K562 (cell line): Measurements from ENCODE around the gene ZNF407. TPM values are rescaled to one million over a fixed set of nuclear protein-coding genes. Genes with fewer than 3 reads are reported as not detected.

Experiments used
- ATAC-seq: fragments of 200-7000 bp; cut with Tn5 transposase; 3 replicates; pipeline ENCODE4 v1.9.1; 2020; ENCODE audit warnings: moderate library complexity
- BruUV-seq: library from RNA; stranded (reverse); fragments of 400-500 nt; replicated peaks from 2 replicates; lab custom pipeline; 2021; lab: Mats Ljungman, UMichigan
- CTCF ChIA-PET: fragments of 300-600 bp; formaldehyde crosslinking; extraction: SDS; loops from one replicate; lab custom pipeline; 2021; ENCODE audit warnings: low intra/inter-chr PET ratio; lab: Yijun Ruan, JAX
- POLR2A ChIA-PET: fragments of 300-600, 350-650 bp; sonication (Branson Sonifier 250); formaldehyde crosslinking; extraction: SDS; loops from one replicate; lab custom pipeline; 2021; ENCODE audit warnings: antibody characterized with exemption, inconsistent platforms; lab: Yijun Ruan, JAX
- DNase-seq, 4 experiments: peaks; one replicate each; pipeline versions ENCODE4 v3.0.0 to v3.0.0-alpha.2; 2011 to 2018; ENCODE audit warnings: low spot score in 3 of 4, mixed read lengths in 3 of 4; ENCODE audit errors: extremely low read depth in 1 of 4
- FAIRE-seq: peaks from 2 replicates; lab custom pipeline; 2011; peaks lifted over from hg19 to GRCh38; lab: Jason Lieb, UNC
- H2AFZ ChIP-seq: 2 replicates; pipeline ENCODE4 v1.6.0; 2011; ENCODE audit warnings: low read depth, low read length, control low read depth, inconsistent platforms
- H3K27ac ChIP-seq: fragments of 200-600 bp; 3 replicates; pipeline ENCODE4 v1.8.0; 2011; ENCODE audit warnings: low read depth, mild to moderate bottlenecking, control low read depth, inconsistent platforms, low read length, moderate library complexity, mixed read lengths; ENCODE audit errors: extremely low read depth
- H3K27me3 ChIP-seq, 2 experiments: fragments of 300-600 bp in 1 of 2; 2 replicates in 1 of 2; 3 replicates in 1 of 2; pipeline versions ENCODE4 v1.6.0 to v1.8.0; 2011; ENCODE audit warnings: inconsistent platforms in 2 of 2, low read length in 2 of 2, mild to moderate bottlenecking in 1 of 2, mixed read lengths in 1 of 2, moderate library complexity in 1 of 2; ENCODE audit not compliant: control insufficient read depth in 2 of 2, insufficient read depth in 2 of 2
- H3K36me3 ChIP-seq: fragments of 300-600 bp; 3 replicates; pipeline ENCODE4 v1.8.0; 2011; ENCODE audit warnings: mild to moderate bottlenecking, low read length, inconsistent platforms; ENCODE audit not compliant: control insufficient read depth, insufficient read depth
- H3K4me1 ChIP-seq, 2 experiments: fragments of 200-600 bp in 1 of 2; replicated peaks in 1 of 2; 2 replicates in 1 of 2; 3 replicates in 1 of 2; pipeline versions ENCODE4 v1.5.1 to v1.8.0; 2011; ENCODE audit warnings: inconsistent platforms in 2 of 2, low read length in 2 of 2, mild to moderate bottlenecking in 1 of 2, mixed read lengths in 1 of 2, moderate library complexity in 1 of 2; ENCODE audit not compliant: control insufficient read depth in 2 of 2, insufficient read depth in 2 of 2
- H3K4me2 ChIP-seq: 2 replicates; pipeline ENCODE4 v1.6.1; 2011; ENCODE audit warnings: low read length, control low read depth, inconsistent platforms, mixed read lengths; ENCODE audit not compliant: insufficient read depth
- H3K4me3 ChIP-seq: fragments of 200-600 bp; sonication (generic), shearing (Covaris generic); 2 replicates; pipeline ENCODE4 v1.5.1; 2016; ENCODE audit warnings: control low read depth, inconsistent platforms
- H3K79me2 ChIP-seq: fragments of 200-600 bp; 3 replicates; pipeline ENCODE4 v1.8.0; 2011; ENCODE audit warnings: low read length, inconsistent platforms; ENCODE audit not compliant: control insufficient read depth, insufficient read depth
- H3K9ac ChIP-seq, 2 experiments: 2 replicates each; pipeline versions ENCODE4 v1.6.0 to v1.6.1; 2011; ENCODE audit warnings: low read depth in 2 of 2, low read length in 2 of 2, control low read depth in 1 of 2, inconsistent platforms in 1 of 2, mild to moderate bottlenecking in 1 of 2, mixed read lengths in 1 of 2; ENCODE audit not compliant: insufficient read depth in 1 of 2
- H3K9me1 ChIP-seq: one replicate; pipeline ENCODE4 v1.6.0; 2011; ENCODE audit warnings: inconsistent platforms, mild to moderate bottlenecking, low read length, moderate library complexity; ENCODE audit not compliant: control insufficient read depth, insufficient read depth
- H3K9me3 ChIP-seq: replicated peaks from 2 replicates; pipeline ENCODE4 v1.5.1; 2011; ENCODE audit warnings: low read depth, low read length, inconsistent platforms; ENCODE audit not compliant: control insufficient read depth, insufficient read depth
- H4K20me1 ChIP-seq: replicated peaks from 2 replicates; pipeline ENCODE4 v1.6.1; 2011; ENCODE audit warnings: low read length, inconsistent platforms, mixed read lengths; ENCODE audit not compliant: control insufficient read depth, insufficient read depth
- FOXA1 ChIP-seq: fragments of 450-650 bp; IDR thresholded peaks from 2 replicates; pipeline ENCODE4 v1.6.1; 2016; ENCODE audit warnings: mild to moderate bottlenecking, borderline replicate concordance
- HLTF ChIP-seq: fragments of 450-650 bp; IDR thresholded peaks from 2 replicates; pipeline ENCODE4 v1.6.1; 2016
- KLF16 ChIP-seq: IDR thresholded peaks from 2 replicates; pipeline ENCODE4 v1.6.1; 2016; ENCODE audit warnings: antibody characterized with exemption
- MXI1 ChIP-seq: IDR thresholded peaks from 2 replicates; pipeline ENCODE4 v1.6.1; 2011; ENCODE audit warnings: low read depth, mild to moderate bottlenecking, improper control_type of control experiment, low read length
- POU5F1 ChIP-seq: fragments of 150-350 bp; IDR thresholded peaks from 2 replicates; pipeline ENCODE4 v1.6.1; 2014; ENCODE audit warnings: borderline replicate concordance, low read length, low read depth, mild to moderate bottlenecking; ENCODE audit not compliant: partially characterized antibody
- RFX7 ChIP-seq: fragments of 250-450 bp; sonication (Bioruptor Pico); IDR thresholded peaks from 2 replicates; pipeline ENCODE4 v1.5.1; 2021; ENCODE audit warnings: mild to moderate bottlenecking
- TBL1XR1 ChIP-seq, 2 experiments: IDR thresholded peaks; 2 replicates each; pipeline ENCODE4 v1.6.1; 2012; ENCODE audit warnings: improper control_type of control experiment in 2 of 2, low read length in 2 of 2, mild to moderate bottlenecking in 1 of 2
- TCF3 ChIP-seq: sonication (generic); formaldehyde crosslinking; IDR thresholded peaks from 2 replicates; pipeline ENCODE4 v1.4.0; 2020; ENCODE audit warnings: mild to moderate bottlenecking, missing genetic modification reagents
- ZNF589 ChIP-seq: fragments of 200-800 bp; sonication (Bioruptor generic); IDR thresholded peaks from 2 replicates; pipeline ENCODE4 v1.6.1; 2016; ENCODE audit warnings: low read depth, missing genetic modification characterization, missing compliant biosample characterization
- WGBS: fragments of 100-300 bp; shearing (Covaris generic); methylation state at CpG from one replicate; pipeline ENCODE4 v1.1.6; 2016; ENCODE audit warnings: low coverage, mixed read lengths; ENCODE audit not compliant: insufficient coverage; ENCODE audit errors: missing lambda C conversion rate; 5-methylcytosine and 5-hydroxymethylcytosine counted together
- in situ Hi-C: fragments of 300-500 bp; cut with MboI; formaldehyde crosslinking; loops from 4 replicates; pipeline ENCODE4 v1.15.0; 2018; ENCODE audit warnings: inconsistent platforms, mixed read lengths
- intact Hi-C: fragments of 100-400 bp; cut with micrococcal nuclease; formaldehyde crosslinking; loops from 2 replicates; pipeline ENCODE4 v1.14.2; 2022
- polyA plus RNA-seq, 8 experiments: library from polyadenylated mRNA; depleted of rRNA in 4 of 8; stranded (reverse) in 5 of 8; unstranded in 3 of 8; fragments of >200 nt; fragmentation: Nextera tagmentation in 2 of 8; fragmentation: Illumina TruSeq in 1 of 8; extraction: Ambion mirVana in 2 of 8; extraction: Trizol in 1 of 8; gene quantifications; 2 replicates each; pipeline versions ENCODE4 v1.2.1 to v1.2.3, GENCODE V29; 2011 to 2014; ENCODE audit warnings: inconsistent platforms in 1 of 8, missing spikeins in 1 of 8
- total RNA-seq, 7 experiments: library from RNA; depleted of rRNA in 6 of 7; stranded (reverse); fragments of >200 nt in 6 of 7; fragmentation: Illumina TruSeq in 2 of 7; extraction: Trizol in 2 of 7; gene quantifications; 2 replicates each; pipeline versions ENCODE4 v1.2.1 to v1.2.3, GENCODE V29; 2011 to 2021; ENCODE audit warnings: low replicate concordance in 1 of 7
- TF ChIP-seq, protein P1 (sequence below): fragments of 450-650 bp; IDR thresholded peaks from one replicate; pipeline ENCODE4 v1.6.1; 2018; ENCODE audit warnings: mild to moderate bottlenecking, moderate library complexity; ENCODE audit not compliant: partially characterized antibody
- TF ChIP-seq, protein P2 (sequence below): sonication (generic); formaldehyde crosslinking; IDR thresholded peaks from 2 replicates; pipeline ENCODE4 v1.8.0; 2022; ENCODE audit warnings: mild to moderate bottlenecking, missing genetic modification reagents, borderline replicate concordance
- TF ChIP-seq, protein P3 (sequence below): fragments of 250-450 bp; sonication (Bioruptor Pico); IDR thresholded peaks from 2 replicates; pipeline ENCODE4 v1.4.0; 2020; ENCODE audit warnings: mild to moderate bottlenecking
- TF ChIP-seq, protein P4 (sequence below): sonication (generic); formaldehyde crosslinking; IDR thresholded peaks from 2 replicates; pipeline ENCODE4 v1.4.0; 2020; ENCODE audit warnings: mild to moderate bottlenecking, missing genetic modification reagents

ZNF407 gene
- total and polyA plus RNA-seq, 9 of the 15 experiments (the other 6 are each of a cell fraction or from before 2014, with no cell fraction given), result 0.21 to 5.4 (median 2.3) TPM

DNA sequence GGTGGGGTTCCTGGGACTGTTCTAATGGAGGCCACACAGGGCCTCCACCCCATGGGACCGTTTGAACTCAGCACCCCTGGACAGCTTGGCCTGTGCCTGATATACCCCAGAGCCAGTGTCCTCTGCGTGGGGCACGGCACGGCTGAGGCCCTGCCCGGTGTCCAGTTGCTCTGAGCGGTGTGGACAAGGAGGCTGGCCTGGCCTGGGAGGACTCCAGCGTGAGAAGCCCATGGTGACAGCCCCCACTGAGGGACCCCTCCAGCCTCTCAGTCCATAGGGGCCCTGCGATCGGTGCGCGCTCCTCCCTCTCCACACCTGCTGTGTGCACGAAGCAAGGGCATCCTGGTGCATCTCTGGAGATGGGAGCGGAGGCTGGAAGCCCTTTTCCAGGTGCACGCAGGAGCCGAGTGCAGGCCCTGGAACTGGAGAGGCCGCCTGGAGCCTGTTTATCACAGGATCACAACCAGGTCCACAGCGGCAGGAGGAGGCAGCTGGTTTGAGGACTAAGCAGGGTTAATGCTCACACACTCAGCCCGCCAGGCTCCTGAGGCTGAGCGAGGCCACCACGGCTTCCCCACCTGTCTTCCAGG is 491.0 kb downstream of the ZNF407 start:
- Histone ChIP-seq H3K36me3 (no peaks in the 10 kb centered on the region), H3K27me3 (peaks cover 0 to 12% of the 10 kb centered on the region in 2 experiments; a peak in 2 of 5 replicates), H3K27ac (no peak overlapping the region), H3K4me2 (no peak overlapping the region), H2AFZ (no peak overlapping the region), H3K9me1 (no peaks in the 10 kb centered on the region), H3K4me3 (no peak overlapping the region), H3K4me1 (peaks cover 0 to 10% of the 10 kb centered on the region in 2 experiments; a peak in 2 of 5 replicates), H4K20me1 (no peaks in the 10 kb centered on the region), H3K79me2 (no peaks in the 10 kb centered on the region), H3K9ac (no peak overlapping the region), H3K9me3 (peaks cover 2% of the 10 kb centered on the region; the same call in 1 of the 2 replicates)
- WGBS, result 7% methylated on average over 16 of the region's 20 CpGs
- POLR2A ChIA-PET, result no interaction called here
- FAIRE-seq (no peak), DNase-seq (no peak), ATAC-seq (no peak)
- in situ Hi-C loops, result no loop called here
- intact Hi-C loops, result no loop called here
- BruUV-seq, result no TSS peak
- CTCF ChIA-PET, result no interaction called here
- TF ChIP-seq MXI1 (no peak), POU5F1 (no peak), RFX7 (CRISPR knock-in tag) (no peak), ZNF589 (CRISPR knock-in tag) (no peak), FOXA1 (no peak), HLTF (no peak), TCF3 (CRISPR knock-in tag) (no peak), KLF16 (no peak), TBL1XR1 (IDR thresholded peaks at IDR 0.05; ENCODE audit: low read length in 2 of 2) (no peak)
- TF ChIP-seq, protein P1, sequence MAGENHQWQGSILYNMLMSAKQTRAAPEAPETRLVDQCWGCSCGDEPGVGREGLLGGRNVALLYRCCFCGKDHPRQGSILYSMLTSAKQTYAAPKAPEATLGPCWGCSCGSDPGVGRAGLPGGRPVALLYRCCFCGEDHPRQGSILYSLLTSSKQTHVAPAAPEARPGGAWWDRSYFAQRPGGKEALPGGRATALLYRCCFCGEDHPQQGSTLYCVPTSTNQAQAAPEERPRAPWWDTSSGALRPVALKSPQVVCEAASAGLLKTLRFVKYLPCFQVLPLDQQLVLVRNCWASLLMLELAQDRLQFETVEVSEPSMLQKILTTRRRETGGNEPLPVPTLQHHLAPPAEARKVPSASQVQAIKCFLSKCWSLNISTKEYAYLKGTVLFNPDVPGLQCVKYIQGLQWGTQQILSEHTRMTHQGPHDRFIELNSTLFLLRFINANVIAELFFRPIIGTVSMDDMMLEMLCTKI, result no peak
- TF ChIP-seq, protein P2, sequence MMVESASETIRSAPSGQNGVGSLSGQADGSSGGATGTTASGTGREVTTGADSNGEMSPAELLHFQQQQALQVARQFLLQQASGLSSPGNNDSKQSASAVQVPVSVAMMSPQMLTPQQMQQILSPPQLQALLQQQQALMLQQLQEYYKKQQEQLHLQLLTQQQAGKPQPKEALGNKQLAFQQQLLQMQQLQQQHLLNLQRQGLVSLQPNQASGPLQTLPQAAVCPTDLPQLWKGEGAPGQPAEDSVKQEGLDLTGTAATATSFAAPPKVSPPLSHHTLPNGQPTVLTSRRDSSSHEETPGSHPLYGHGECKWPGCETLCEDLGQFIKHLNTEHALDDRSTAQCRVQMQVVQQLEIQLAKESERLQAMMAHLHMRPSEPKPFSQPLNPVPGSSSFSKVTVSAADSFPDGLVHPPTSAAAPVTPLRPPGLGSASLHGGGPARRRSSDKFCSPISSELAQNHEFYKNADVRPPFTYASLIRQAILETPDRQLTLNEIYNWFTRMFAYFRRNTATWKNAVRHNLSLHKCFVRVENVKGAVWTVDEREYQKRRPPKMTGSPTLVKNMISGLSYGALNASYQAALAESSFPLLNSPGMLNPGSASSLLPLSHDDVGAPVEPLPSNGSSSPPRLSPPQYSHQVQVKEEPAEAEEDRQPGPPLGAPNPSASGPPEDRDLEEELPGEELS (CRISPR knock-in tag), result no peak
- TF ChIP-seq, protein P3, sequence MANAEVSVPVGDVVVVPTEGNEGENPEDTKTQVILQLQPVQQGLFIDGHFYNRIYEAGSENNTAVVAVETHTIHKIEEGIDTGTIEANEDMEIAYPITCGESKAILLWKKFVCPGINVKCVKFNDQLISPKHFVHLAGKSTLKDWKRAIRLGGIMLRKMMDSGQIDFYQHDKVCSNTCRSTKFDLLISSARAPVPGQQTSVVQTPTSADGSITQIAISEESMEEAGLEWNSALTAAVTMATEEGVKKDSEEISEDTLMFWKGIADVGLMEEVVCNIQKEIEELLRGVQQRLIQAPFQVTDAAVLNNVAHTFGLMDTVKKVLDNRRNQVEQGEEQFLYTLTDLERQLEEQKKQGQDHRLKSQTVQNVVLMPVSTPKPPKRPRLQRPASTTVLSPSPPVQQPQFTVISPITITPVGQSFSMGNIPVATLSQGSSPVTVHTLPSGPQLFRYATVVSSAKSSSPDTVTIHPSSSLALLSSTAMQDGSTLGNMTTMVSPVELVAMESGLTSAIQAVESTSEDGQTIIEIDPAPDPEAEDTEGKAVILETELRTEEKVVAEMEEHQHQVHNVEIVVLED (CRISPR knock-in tag), result no peak
- TF ChIP-seq, protein P4, sequence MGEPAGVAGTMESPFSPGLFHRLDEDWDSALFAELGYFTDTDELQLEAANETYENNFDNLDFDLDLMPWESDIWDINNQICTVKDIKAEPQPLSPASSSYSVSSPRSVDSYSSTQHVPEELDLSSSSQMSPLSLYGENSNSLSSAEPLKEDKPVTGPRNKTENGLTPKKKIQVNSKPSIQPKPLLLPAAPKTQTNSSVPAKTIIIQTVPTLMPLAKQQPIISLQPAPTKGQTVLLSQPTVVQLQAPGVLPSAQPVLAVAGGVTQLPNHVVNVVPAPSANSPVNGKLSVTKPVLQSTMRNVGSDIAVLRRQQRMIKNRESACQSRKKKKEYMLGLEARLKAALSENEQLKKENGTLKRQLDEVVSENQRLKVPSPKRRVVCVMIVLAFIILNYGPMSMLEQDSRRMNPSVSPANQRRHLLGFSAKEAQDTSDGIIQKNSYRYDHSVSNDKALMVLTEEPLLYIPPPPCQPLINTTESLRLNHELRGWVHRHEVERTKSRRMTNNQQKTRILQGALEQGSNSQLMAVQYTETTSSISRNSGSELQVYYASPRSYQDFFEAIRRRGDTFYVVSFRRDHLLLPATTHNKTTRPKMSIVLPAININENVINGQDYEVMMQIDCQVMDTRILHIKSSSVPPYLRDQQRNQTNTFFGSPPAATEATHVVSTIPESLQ (CRISPR knock-in tag), result no peak
